ENCODE measurements around the gene TP63.
"Not testable (repeated sequence)": the region's sequence is repeated elsewhere in the genome, so short reads cannot be mapped to it uniquely, and the experiment has no call there.

TP63 gene

GRCh38 chr3:189626286-189626685 is 4.9 kb upstream of the TP63 start:
- ATAC-seq, result no peak
- DNase-seq, result no peak

- DNase-seq (no peak), ATAC-seq (no peak)
Observed at GRCh38 chr3:189629803-189630455, 1.3 kb upstream of the TP63 start.

- ATAC-seq, result no peak
- no peak for DNase-seq
Observed at GRCh38 chr3:189630767-189631372, 319 bp upstream of the TP63 start.

- no peak for DNase-seq
- ATAC-seq, result no peak
Observed at GRCh38 chr3:189631409-189631808, 220 bp downstream of the TP63 start.

- no peak for DNase-seq
- no peak for ATAC-seq
Observed at GRCh38 chr3:189632242-189632641, 1.1 kb downstream of the TP63 start.

- DNase-seq (no peak), ATAC-seq (no peak)
Observed at GRCh38 chr3:189635339-189635738, 4.2 kb downstream of the TP63 start.

- no peak for ATAC-seq
- DNase-seq, result no peak
Observed at GRCh38 chr3:189636048-189636447, 4.9 kb downstream of the TP63 start.

- ATAC-seq, result no peak
Observed at GRCh38 chr3:189637750-189638149, 6.6 kb downstream of the TP63 start.

GRCh38 chr3:189638276-189639031 is 7.3 kb downstream of the TP63 start:
- DNase-seq, result no peak
- no peak for ATAC-seq

More at GRCh38 chr3:189637750-189638149, 6.6 kb downstream of the TP63 start:
- DNase-seq, result no peak

- DNase-seq (no peak), ATAC-seq (peak; percentile 43)
Observed at GRCh38 chr3:189641776-189642175, 10.6 kb downstream of the TP63 start.

- DNase-seq (no peak), ATAC-seq (no peak)
Observed at GRCh38 chr3:189646853-189647542, 15.8 kb downstream of the TP63 start.

GRCh38 chr3:189652042-189652441 is 20.9 kb downstream of the TP63 start:
- DNase-seq, result peak; percentile 7
- no peak for ATAC-seq

- ATAC-seq, result no peak
Observed at GRCh38 chr3:189655617-189656016, 24.4 kb downstream of the TP63 start.

GRCh38 chr3:189659571-189659970 is 28.4 kb downstream of the TP63 start:
- no peak for ATAC-seq

More at GRCh38 chr3:189655617-189656016, 24.4 kb downstream of the TP63 start:
- no peak for DNase-seq

GRCh38 chr3:189664311-189664710 is 33.1 kb downstream of the TP63 start:
- DNase-seq (no peak), ATAC-seq (no peak)

More at GRCh38 chr3:189659571-189659970, 28.4 kb downstream of the TP63 start:
- no peak for DNase-seq

GRCh38 chr3:189672346-189672745 is 41.2 kb downstream of the TP63 start:
- not testable (repeated sequence) for DNase-seq, ATAC-seq

- ATAC-seq (no peak), DNase-seq (no peak)
Observed at GRCh38 chr3:189673535-189673934, 42.3 kb downstream of the TP63 start.

- DNase-seq (no peak), ATAC-seq (no peak)
Observed at GRCh38 chr3:189674249-189674913, 43.2 kb downstream of the TP63 start.

- no peak for ATAC-seq
- DNase-seq, result no peak
Observed at GRCh38 chr3:189677667-189678066, 46.5 kb downstream of the TP63 start.

- DNase-seq, result no peak
- ATAC-seq, result no peak
Observed at GRCh38 chr3:189680723-189681122, 49.5 kb downstream of the TP63 start.

- ATAC-seq (no peak), DNase-seq (no peak)
Observed at GRCh38 chr3:189683546-189684255, 52.5 kb downstream of the TP63 start.

Data from stimulated activated naive CD8-positive, alpha-beta T cell treated with anti-CD3 and anti-CD28 coated beads, Interleukin-15, Interleukin-2, amounts not matched to agents 100 U/mL and 50 U/mL, for 24 hours (primary cell).